Fibroblast of skin of left quadriceps (primary cell): ENCODE data around the gene INIP.
"Not testable (repeated sequence)": the region's sequence is repeated elsewhere in the genome, so short reads cannot be mapped to it uniquely, and the experiment has no call there.

Source experiments
- DNase-seq, 2 experiments: peaks; one replicate each; pipeline ENCODE4 v3.0.0-alpha.2; 2013; ENCODE audit warnings: low read depth in 2 of 2

INIP gene

DNA sequence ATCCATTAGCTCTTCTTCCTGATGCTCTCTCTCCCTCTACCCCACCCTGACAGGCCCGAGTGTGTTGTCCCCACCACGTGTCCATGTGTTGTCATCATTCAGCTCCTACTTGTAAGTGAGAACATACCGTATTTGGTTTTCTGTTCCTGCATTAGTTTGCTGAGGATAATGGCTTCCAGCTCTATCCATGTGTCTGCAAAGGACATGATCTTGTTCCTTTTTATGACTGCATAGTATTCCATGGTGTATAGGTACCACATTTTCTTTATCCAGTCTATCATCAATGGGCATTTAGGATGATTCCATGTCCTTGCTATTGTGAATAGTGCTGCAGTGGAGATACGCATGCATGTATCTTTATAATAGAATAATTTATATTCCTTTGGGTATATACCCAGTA is 44.7 kb downstream of the INIP start:
- DNase-seq = not testable (repeated sequence)

DNA sequence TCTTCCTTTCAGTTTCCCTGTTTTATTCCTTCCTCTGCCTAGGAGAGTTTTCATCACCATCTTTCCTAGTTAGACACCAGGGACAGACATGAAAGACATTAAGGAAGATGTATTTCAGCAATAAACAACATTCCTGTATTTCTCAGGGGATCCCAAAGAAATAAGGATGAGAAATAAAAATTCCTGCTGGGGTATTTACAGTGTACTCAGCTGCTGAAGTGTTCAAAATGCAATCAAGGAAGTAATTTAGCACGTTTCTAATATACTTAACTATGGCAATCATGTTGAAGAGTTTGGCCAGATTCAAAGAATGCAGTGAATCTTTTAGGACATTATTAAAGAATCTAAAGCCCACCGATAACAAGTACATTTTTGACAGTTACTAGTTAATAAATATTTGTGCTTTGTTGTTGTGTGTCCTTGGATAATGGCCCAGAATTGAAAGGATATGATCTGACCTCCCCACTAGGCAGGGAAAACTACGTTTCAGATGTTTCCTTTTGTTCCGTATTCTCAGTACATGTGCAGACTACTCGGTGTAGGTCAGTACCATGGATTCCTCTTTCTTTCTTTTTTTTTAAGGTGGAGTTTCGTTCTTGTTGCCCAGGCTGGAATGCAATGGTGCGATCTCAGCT is 46.8 kb downstream of the INIP start:
- peak in 1 of 2 experiments; percentile 3 for DNase-seq

DNA sequence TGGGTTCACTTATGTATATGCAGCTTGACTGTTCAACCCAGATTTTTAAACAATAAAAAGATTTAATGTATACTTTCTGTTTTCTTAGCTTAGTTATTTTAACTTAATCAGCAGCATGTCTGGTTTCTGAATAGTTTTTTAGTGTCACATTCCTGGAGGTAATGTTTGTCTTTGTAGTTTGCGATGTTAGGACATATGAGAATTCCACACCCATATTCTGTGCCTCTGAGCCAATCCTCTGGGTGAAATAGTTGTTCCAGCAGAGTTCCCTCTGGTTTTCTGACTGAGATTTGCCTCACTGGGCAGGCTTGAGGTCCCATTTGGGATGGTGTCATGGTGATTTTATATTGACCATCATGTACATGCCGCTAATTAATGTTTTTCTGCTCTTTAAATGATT is 48.6 kb downstream of the INIP start:
- DNase-seq = no peak

DNA sequence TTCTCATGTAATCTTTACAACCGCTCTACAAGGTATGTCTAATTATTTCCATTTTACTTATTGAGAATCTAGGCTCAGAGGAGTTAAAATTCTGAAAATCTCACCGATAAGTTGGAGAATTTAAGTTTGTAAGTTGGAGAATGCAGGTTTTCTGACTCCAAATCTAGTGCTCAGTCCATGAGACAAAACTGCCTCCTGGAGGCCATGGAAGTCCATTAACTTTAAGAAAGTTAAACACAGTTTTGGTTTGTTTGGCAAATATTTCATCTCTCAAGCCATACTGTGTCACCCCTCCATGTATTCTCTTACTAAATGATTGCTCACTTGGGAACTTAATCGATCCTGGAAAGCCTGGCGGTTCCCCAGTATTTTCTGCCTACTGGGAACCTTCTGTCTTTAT is 52.6 kb downstream of the INIP start:
- DNase-seq = peak; percentile 8 to 11

GRCh38 chr9:112664531-112664930 is 53.4 kb downstream of the INIP start:
- DNase-seq = no peak

DNA sequence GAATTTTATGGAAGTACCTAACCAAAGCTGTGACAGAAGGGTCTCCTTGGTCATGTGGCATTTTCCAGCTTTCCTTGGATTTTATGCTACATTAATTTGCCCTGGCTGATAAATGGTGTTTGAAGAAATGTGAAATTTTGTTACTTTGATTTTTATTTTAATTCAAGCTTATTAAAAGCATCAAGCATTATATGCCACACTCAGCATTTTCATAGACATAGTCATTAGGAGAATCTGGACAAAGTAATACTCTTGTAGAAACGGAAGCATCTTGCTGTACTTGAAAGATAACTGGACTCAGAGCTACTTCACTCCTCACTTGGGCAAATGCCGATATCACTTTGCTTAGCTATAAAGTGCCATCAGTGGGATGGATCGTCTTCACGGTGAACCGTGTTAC is 54.2 kb downstream of the INIP start:
- DNase-seq = no peak

DNA sequence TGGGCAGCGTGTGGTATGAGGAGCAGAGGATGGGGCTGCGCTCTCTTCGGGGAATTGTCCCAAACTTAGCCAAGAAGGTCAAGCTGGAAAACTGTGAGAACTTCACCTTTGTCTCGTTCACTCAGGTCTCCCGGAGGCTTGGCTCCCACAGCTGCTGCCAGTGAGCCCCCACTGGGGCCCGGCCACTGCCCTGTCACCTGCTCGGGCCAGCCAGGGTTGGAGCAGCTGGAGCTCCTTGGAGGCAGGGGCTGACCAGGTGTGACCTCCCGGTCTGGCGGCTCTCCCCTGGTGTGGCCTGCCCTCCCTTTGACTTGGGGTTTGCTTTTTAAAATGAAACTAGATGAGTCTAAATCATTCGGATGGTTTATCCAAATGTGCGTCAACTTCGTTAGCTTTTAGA is 58.0 kb downstream of the INIP start:
- DNase-seq = no peak

GRCh38 chr9:112655668-112656067 is 62.2 kb downstream of the INIP start:
- DNase-seq = no peak

DNA sequence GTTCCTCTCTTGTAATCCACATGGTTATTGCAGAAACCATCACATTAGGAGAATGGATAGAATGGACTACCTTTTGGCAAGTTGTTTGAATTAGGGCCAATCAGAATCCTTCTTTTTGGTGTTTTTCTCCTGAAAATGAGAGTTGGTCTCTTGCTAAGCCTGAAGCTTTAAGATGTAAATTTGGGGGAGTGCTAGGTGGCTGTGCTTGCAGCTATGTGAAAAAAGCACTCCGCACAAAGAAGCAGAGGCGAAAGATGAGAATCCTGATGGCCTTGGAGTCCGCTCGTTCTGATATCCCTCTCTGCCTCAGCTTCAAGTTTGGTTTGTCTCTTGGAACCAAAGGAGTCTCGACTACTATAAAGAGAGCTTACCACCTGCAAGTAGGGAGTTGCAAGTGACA is 63.6 kb downstream of the INIP start:
- no peak for DNase-seq

GRCh38 chr9:112648624-112649023 is 69.3 kb downstream of the INIP start:
- no peak for DNase-seq

- DNase-seq = no peak
Measured at GRCh38 chr9:112647596-112647995, 70.3 kb downstream of the INIP start.

GRCh38 chr9:112642126-112642525 is 75.8 kb downstream of the INIP start:
- no peak for DNase-seq

GRCh38 chr9:112640311-112640710 is 77.6 kb downstream of the INIP start:
- no peak for DNase-seq
